Liver (tissue), 9 donors: Measurements from ENCODE around the gene SEMA3B. TPM values are rescaled to one million over a fixed set of nuclear protein-coding genes. Genes with fewer than 3 reads are reported as not detected.
A peak's percentile ranks its signal among the peaks of the same experiment; 100 is the strongest.

ENCODE experiments used
- DNase-seq: peaks from one replicate; pipeline ENCODE4 v3.0.0-alpha.2; 2017; ENCODE audit warnings: low spot score
- H3K27ac ChIP-seq, 2 donors: one replicate each; pipeline ENCODE4 v1.7.0; 2013; ENCODE audit warnings: inconsistent platforms in 2 of 2, low read length in 2 of 2, control low read depth in 1 of 2, low read depth in 1 of 2, mild to moderate bottlenecking in 1 of 2
- H3K27me3 ChIP-seq, 4 donors: one replicate each; pipeline versions ENCODE4 v1.6.1 to v1.7.0; 2013; ENCODE audit warnings: low read length in 3 of 4, inconsistent platforms in 1 of 4, mild to moderate bottlenecking in 1 of 4, moderate library complexity in 1 of 4; ENCODE audit not compliant: control insufficient read depth in 4 of 4, insufficient read depth in 4 of 4
- H3K36me3 ChIP-seq, 4 donors: one replicate each; pipeline versions ENCODE4 v1.6.1 to v1.7.0; 2013; ENCODE audit warnings: low read length in 3 of 4, mild to moderate bottlenecking in 3 of 4, low read depth in 1 of 4, moderate library complexity in 1 of 4; ENCODE audit not compliant: control insufficient read depth in 4 of 4, insufficient read depth in 3 of 4
- H3K4me1 ChIP-seq, 4 donors: one replicate each; pipeline versions ENCODE4 v1.6.1 to v1.7.0; 2013; ENCODE audit warnings: low read length in 3 of 4, mild to moderate bottlenecking in 3 of 4, moderate library complexity in 1 of 4; ENCODE audit not compliant: control insufficient read depth in 4 of 4, insufficient read depth in 4 of 4
- H3K4me3 ChIP-seq, 3 donors: one replicate each; pipeline versions ENCODE4 v1.6.1 to v1.7.0; 2013; ENCODE audit warnings: low read length in 3 of 3, control low read depth in 1 of 3, low read depth in 1 of 3, mild to moderate bottlenecking in 1 of 3
- H3K9ac ChIP-seq, 2 donors: one replicate each; pipeline ENCODE4 v1.7.0; 2013; ENCODE audit warnings: low read length in 2 of 2, mild to moderate bottlenecking in 2 of 2, moderate library complexity in 2 of 2, control low read depth in 1 of 2, low read depth in 1 of 2
- H3K9me3 ChIP-seq, 4 donors: one replicate each; pipeline versions ENCODE4 v1.6.1 to v1.7.0; 2013; ENCODE audit warnings: low read length in 3 of 4; ENCODE audit not compliant: control insufficient read depth in 4 of 4
- ATF3 ChIP-seq: IDR thresholded peaks from 2 replicates; pipeline ENCODE4 v1.6.1; 2016; ENCODE audit warnings: antibody characterized with exemption
- EGR1 ChIP-seq, 2 donors: IDR thresholded peaks; 2 replicates each; pipeline ENCODE4 v1.6.1; 2016 to 2018; ENCODE audit warnings: antibody characterized with exemption in 2 of 2, low read depth in 2 of 2
- FOXA1 ChIP-seq: IDR thresholded peaks from 2 replicates; pipeline ENCODE4 v1.6.1; 2016; ENCODE audit warnings: antibody characterized with exemption
- GABPA ChIP-seq, 2 donors: IDR thresholded peaks in 1 of 2; conservative IDR thresholded peaks in 1 of 2; 2 replicates each; pipeline ENCODE4 v1.6.1; 2016; ENCODE audit warnings: antibody characterized with exemption in 2 of 2, mild to moderate bottlenecking in 1 of 2, moderate library complexity in 1 of 2
- HNF4A ChIP-seq, 2 donors: conservative IDR thresholded peaks; 2 replicates each; pipeline ENCODE4 v1.6.1; 2016; ENCODE audit warnings: antibody characterized with exemption in 2 of 2, mild to moderate bottlenecking in 2 of 2
- HNF4G ChIP-seq: IDR thresholded peaks from 2 replicates; pipeline ENCODE4 v1.6.1; 2016; ENCODE audit warnings: antibody characterized with exemption
- JUND ChIP-seq, 2 donors: IDR thresholded peaks; 2 replicates each; pipeline ENCODE4 v1.6.1; 2016; ENCODE audit warnings: antibody characterized with exemption in 2 of 2
- RAD21 ChIP-seq, 2 donors: IDR thresholded peaks; 2 replicates each; pipeline ENCODE4 v1.6.1; 2016; ENCODE audit warnings: antibody characterized with exemption in 2 of 2, mild to moderate bottlenecking in 2 of 2
- REST ChIP-seq: IDR thresholded peaks from 2 replicates; pipeline ENCODE4 v1.6.1; 2016; ENCODE audit warnings: antibody characterized with exemption, mild to moderate bottlenecking
- RXRA ChIP-seq, 2 donors: IDR thresholded peaks; 2 replicates each; pipeline ENCODE4 v1.6.1; 2017 to 2018; ENCODE audit warnings: antibody characterized with exemption in 2 of 2, mild to moderate bottlenecking in 1 of 2
- SP1 ChIP-seq: IDR thresholded peaks from 2 replicates; pipeline ENCODE4 v1.6.1; 2018; ENCODE audit warnings: antibody characterized with exemption, mild to moderate bottlenecking
- YY1 ChIP-seq: IDR thresholded peaks from 2 replicates; pipeline ENCODE4 v1.6.1; 2016; ENCODE audit warnings: antibody characterized with exemption, mild to moderate bottlenecking
- WGBS: extraction: QIAGEN DNeasy Blood & Tissue Kit; methylation state at CpG from one replicate; pipeline ENCODE4 v1.1.7; 2013; 5-methylcytosine and 5-hydroxymethylcytosine counted together
- polyA plus RNA-seq, 2 donors: library from polyadenylated mRNA; stranded (reverse) in 1 of 2; unstranded in 1 of 2; fragments of 200-250 nt in 1 of 2; fragments of >200 nt in 1 of 2; fragmentation: Nextera tagmentation in 1 of 2; extraction: Ambion mirVana in 1 of 2; gene quantifications; one replicate each; pipeline versions ENCODE4 v1.2.1 to v1.2.3, GENCODE V29; 2013 to 2015
- total RNA-seq, 2 donors: library from RNA; depleted of rRNA; stranded (reverse); fragments of >200 nt; gene quantifications; one replicate each; pipeline ENCODE4 v1.2.3, GENCODE V29; 2014
- TF ChIP-seq, protein P1 (sequence below): fragments of 150-350 bp; IDR thresholded peaks from 2 replicates; pipeline ENCODE4 v1.5.1; 2017; ENCODE audit warnings: improper control_type of control experiment, low read depth, low read length; ENCODE audit not compliant: missing input control
- donor health status: healthy.
- donor health status: healthy.
- donor health status: healthy.
- donor health status: healthy.
- donor health status: healthy.

SEMA3B gene
- total and polyA plus RNA-seq, 4 donors = 0.40 to 1.5 (median 0.93) TPM

DNA sequence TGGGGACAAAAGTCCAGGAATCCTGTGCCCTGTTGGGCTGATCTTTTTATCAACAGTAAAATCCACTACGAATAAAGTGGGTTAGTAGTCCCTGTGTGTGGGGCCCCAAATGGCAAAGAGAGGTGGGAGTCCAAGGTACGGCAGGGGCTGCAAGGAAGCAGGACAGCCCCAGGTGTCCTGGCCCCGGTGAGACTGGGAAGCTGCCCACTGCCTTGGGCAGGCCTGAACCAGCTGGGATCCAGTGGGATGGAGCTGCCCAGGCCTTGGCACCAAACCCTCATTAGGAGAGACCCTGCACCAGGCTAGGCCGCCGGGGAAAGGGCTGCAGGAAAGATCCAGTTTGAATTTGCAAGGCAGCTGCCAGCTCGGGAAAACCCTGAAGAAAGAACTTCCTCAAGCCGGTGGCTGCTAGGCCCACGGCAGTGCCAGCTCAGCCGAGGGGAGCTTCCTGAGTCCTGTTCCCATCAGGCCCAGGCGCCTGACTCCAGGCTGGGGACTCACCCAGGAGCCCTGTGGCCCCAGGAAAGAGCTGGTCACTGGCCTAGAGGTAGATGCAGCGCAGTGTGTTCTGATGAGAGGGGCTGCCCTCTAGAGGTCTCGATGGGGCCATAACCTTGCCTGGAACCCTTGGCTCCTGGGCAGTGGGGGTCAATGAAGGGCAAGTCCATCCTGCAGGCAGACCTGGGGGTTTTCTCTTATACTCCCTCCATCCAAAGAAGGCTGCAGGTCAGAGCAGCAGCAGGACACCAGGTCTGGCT lies 47.4 kb upstream of the SEMA3B start:
- Histone ChIP-seq H3K4me3 (no peak overlapping the region), H3K9me3 (no peaks in the 10 kb centered on the region), H3K4me1 (peaks cover 4 to 51% (median 39%) of the 10 kb centered on the region in 4 donors), H3K27me3 (no peaks in the 10 kb centered on the region), H3K36me3 (peaks cover 6 to 12% (median 10%) of the 10 kb centered on the region in 4 donors), H3K27ac (peak overlapping the region; percentile 49 to 78), H3K9ac (no peak overlapping the region)
- 32% methylated on average over 12 of the region's 12 CpGs for WGBS
- no peak for DNase-seq
- TF ChIP-seq GABPA (IDR thresholded peaks at IDR 0.05 in 1 of 2, conservative IDR thresholded peaks at IDR 0.05 in 1 of 2) (no peak), RAD21 (IDR thresholded peaks at IDR 0.05) (peak; percentile 76 to 81), YY1 (no peak), REST (no peak), EGR1 (IDR thresholded peaks at IDR 0.05; ENCODE audit: low read depth in 2 of 2) (no peak), SP1 (peak; percentile 29), ATF3 (peak; percentile 31), FOXA1 (no peak), JUND (IDR thresholded peaks at IDR 0.05) (peak; percentile 20 to 81), RXRA (IDR thresholded peaks at IDR 0.05) (peak; percentile 72 to 86), HNF4A (conservative IDR thresholded peaks at IDR 0.05) (peak; percentile 79 to 85)
- TF ChIP-seq, protein P1, sequence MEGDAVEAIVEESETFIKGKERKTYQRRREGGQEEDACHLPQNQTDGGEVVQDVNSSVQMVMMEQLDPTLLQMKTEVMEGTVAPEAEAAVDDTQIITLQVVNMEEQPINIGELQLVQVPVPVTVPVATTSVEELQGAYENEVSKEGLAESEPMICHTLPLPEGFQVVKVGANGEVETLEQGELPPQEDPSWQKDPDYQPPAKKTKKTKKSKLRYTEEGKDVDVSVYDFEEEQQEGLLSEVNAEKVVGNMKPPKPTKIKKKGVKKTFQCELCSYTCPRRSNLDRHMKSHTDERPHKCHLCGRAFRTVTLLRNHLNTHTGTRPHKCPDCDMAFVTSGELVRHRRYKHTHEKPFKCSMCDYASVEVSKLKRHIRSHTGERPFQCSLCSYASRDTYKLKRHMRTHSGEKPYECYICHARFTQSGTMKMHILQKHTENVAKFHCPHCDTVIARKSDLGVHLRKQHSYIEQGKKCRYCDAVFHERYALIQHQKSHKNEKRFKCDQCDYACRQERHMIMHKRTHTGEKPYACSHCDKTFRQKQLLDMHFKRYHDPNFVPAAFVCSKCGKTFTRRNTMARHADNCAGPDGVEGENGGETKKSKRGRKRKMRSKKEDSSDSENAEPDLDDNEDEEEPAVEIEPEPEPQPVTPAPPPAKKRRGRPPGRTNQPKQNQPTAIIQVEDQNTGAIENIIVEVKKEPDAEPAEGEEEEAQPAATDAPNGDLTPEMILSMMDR = peak; percentile 49

GRCh38 chr3:50222169-50222528 lies 46.8 kb upstream of the SEMA3B start:
- 30% methylated on average over 1 of the region's 1 CpG for WGBS

More at GRCh38 chr3:50222169-50222528, 46.8 kb upstream of the SEMA3B start:
- no peak overlapping the region for H3K9ac ChIP-seq
- no peak overlapping the region for H3K4me3 ChIP-seq
- no peaks in the 10 kb centered on the region for H3K27me3 ChIP-seq
- H3K9me3 ChIP-seq = no peaks in the 10 kb centered on the region
- H3K4me1 ChIP-seq = peaks cover 4 to 51% (median 40%) of the 10 kb centered on the region in 4 donors
- peak overlapping the region; percentile 49 to 78 for H3K27ac ChIP-seq
- H3K36me3 ChIP-seq = peaks cover 6 to 9% (median 7%) of the 10 kb centered on the region in 4 donors
- no peak for TF ChIP-seq HNF4G
- no peak for DNase-seq
